ENCODE data around the gene TPMT. TPM values are rescaled to one million over a fixed set of nuclear protein-coding genes. Genes with fewer than 3 reads are reported as not detected.
"Not testable (repeated sequence)": the region's sequence is repeated elsewhere in the genome, so short reads cannot be mapped to it uniquely, and the experiment has no call there.

TPMT gene
- polyA plus RNA-seq, 2 of the 4 experiments (the other 2 are of a cell fraction) = 11.2 to 16.5 TPM

DNA sequence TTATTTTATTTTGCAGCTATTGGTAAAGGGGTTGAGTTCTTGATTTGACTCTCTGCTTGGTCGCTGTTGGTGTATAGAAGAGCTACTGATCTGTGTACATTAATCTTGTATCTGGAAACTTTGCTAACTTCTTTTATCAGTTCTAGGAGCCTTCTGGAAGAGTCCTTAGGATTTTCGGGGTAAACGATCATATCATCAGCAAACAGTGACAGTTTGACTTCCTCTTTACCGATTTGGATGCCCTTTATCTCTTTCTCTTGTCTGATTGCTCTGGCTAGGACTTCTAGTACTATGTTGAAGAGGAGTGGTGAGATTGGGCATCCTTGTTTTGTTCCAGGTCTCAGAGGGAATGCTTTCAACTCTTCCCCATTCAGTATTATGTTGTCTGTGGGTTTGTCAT, 21.3 kb upstream of the TPMT start:
- H3K4me3 ChIP-seq; POLR2A ChIA-PET; H3K27ac ChIP-seq; H3K4me1 ChIP-seq; H3K4me2 ChIP-seq; DNase-seq (ENCODE audit: low read depth in 1 of 2, low spot score in 1 of 2); ATAC-seq; H3K9me3 ChIP-seq; FAIRE-seq: not testable (repeated sequence)
- WGBS (ENCODE audit: missing lambda C conversion rate) = 89% methylated on average over 4 of the region's 4 CpGs
- CTCF ChIA-PET = interaction anchor here (0.9 kb wide), 1 partner anchor 25 kb away, joined by 3 read pairs; no protein-coding TSS in a partner anchor

DNA sequence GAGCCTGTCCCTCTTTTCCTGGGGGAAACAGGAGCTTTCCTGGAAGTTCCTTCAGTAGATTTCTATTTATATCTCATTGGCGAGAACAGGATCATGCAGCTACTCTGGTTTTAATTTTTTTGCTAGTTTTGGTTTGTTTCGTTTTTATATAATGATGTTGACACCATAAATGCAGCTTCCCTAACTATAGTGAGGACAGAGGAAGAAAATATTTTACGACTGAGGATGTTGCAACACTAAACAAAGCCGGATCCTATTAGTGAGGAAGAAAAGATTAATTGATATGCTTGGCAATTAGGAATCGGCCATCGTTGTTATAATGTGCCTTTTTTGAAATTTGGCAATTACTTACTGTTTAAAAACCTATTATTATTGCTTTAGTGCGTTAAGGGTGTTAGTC, 17.0 kb upstream of the TPMT start:
- Histone ChIP-seq H3K4me3 (no peak overlapping the region), H3K4me1 (no peaks in the 10 kb centered on the region), H3K27ac (no peak overlapping the region), H3K4me2 (no peak overlapping the region), H3K9me3 (no peaks in the 10 kb centered on the region)
- ChIA-PET POLR2A (no interaction called here), CTCF (no interaction called here)
- DNase-seq (ENCODE audit: low read depth in 1 of 2, low spot score in 1 of 2) = no peak
- no peak for ATAC-seq
- no peak for TF ChIP-seq EHMT2 (IDR thresholded peaks at IDR 0.05; ENCODE audit: low read depth)
- TF ChIP-seq, protein P1, sequence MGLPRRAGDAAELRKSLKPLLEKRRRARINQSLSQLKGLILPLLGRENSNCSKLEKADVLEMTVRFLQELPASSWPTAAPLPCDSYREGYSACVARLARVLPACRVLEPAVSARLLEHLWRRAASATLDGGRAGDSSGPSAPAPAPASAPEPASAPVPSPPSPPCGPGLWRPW (IDR thresholded peaks at IDR 0.05) = no peak
- TF ChIP-seq POLR2A (IDR thresholded peaks at IDR 0.05; ENCODE audit: low read length) = no peak
- no peak for TF ChIP-seq HDAC2 (IDR thresholded peaks at IDR 0.05)
- no peak for TF ChIP-seq ZC3H11A (IDR thresholded peaks at IDR 0.05)
- TF ChIP-seq, protein P2, sequence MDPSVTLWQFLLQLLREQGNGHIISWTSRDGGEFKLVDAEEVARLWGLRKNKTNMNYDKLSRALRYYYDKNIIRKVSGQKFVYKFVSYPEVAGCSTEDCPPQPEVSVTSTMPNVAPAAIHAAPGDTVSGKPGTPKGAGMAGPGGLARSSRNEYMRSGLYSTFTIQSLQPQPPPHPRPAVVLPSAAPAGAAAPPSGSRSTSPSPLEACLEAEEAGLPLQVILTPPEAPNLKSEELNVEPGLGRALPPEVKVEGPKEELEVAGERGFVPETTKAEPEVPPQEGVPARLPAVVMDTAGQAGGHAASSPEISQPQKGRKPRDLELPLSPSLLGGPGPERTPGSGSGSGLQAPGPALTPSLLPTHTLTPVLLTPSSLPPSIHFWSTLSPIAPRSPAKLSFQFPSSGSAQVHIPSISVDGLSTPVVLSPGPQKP (IDR thresholded peaks at IDR 0.05; ENCODE audit: low read depth, low read length) = no peak
- TF ChIP-seq BHLHE40 (IDR thresholded peaks at IDR 0.05; ENCODE audit: low read depth, low read length) = no peak
- TF ChIP-seq RCOR1 (IDR thresholded peaks at IDR 0.05; ENCODE audit: low read depth, low read length) = no peak
- no peak for TF ChIP-seq MAZ (IDR thresholded peaks at IDR 0.05; ENCODE audit: borderline replicate concordance, low read depth, low read length)
- TF ChIP-seq, protein P3, sequence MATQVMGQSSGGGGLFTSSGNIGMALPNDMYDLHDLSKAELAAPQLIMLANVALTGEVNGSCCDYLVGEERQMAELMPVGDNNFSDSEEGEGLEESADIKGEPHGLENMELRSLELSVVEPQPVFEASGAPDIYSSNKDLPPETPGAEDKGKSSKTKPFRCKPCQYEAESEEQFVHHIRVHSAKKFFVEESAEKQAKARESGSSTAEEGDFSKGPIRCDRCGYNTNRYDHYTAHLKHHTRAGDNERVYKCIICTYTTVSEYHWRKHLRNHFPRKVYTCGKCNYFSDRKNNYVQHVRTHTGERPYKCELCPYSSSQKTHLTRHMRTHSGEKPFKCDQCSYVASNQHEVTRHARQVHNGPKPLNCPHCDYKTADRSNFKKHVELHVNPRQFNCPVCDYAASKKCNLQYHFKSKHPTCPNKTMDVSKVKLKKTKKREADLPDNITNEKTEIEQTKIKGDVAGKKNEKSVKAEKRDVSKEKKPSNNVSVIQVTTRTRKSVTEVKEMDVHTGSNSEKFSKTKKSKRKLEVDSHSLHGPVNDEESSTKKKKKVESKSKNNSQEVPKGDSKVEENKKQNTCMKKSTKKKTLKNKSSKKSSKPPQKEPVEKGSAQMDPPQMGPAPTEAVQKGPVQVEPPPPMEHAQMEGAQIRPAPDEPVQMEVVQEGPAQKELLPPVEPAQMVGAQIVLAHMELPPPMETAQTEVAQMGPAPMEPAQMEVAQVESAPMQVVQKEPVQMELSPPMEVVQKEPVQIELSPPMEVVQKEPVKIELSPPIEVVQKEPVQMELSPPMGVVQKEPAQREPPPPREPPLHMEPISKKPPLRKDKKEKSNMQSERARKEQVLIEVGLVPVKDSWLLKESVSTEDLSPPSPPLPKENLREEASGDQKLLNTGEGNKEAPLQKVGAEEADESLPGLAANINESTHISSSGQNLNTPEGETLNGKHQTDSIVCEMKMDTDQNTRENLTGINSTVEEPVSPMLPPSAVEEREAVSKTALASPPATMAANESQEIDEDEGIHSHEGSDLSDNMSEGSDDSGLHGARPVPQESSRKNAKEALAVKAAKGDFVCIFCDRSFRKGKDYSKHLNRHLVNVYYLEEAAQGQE (IDR thresholded peaks at IDR 0.05) = no peak
- TF ChIP-seq ZNF302 (CRISPR knock-in tag; IDR thresholded peaks at IDR 0.05) = no peak
- no peak for TF ChIP-seq RARB (CRISPR knock-in tag; IDR thresholded peaks at IDR 0.05)
- TF ChIP-seq RAD21 (conservative IDR thresholded peaks at IDR 0.05 in 1 of 2, IDR thresholded peaks at IDR 0.05 in 1 of 2) = no peak
- TF ChIP-seq, protein P4, sequence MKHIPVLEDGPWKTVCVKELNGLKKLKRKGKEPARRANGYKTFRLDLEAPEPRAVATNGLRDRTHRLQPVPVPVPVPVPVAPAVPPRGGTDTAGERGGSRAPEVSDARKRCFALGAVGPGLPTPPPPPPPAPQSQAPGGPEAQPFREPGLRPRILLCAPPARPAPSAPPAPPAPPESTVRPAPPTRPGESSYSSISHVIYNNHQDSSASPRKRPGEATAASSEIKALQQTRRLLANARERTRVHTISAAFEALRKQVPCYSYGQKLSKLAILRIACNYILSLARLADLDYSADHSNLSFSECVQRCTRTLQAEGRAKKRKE (CRISPR knock-in tag; IDR thresholded peaks at IDR 0.05; ENCODE audit: low read depth) = no peak
- no peak for TF ChIP-seq ZSCAN20 (CRISPR knock-in tag; IDR thresholded peaks at IDR 0.05)
- TF ChIP-seq HOXB5 (CRISPR knock-in tag; IDR thresholded peaks at IDR 0.05) = no peak
- no peak for TF ChIP-seq FOSB (CRISPR knock-in tag; IDR thresholded peaks at IDR 0.05)
- 94% methylated on average over 7 of the region's 7 CpGs for WGBS (ENCODE audit: missing lambda C conversion rate)
- FAIRE-seq = no peak

DNA sequence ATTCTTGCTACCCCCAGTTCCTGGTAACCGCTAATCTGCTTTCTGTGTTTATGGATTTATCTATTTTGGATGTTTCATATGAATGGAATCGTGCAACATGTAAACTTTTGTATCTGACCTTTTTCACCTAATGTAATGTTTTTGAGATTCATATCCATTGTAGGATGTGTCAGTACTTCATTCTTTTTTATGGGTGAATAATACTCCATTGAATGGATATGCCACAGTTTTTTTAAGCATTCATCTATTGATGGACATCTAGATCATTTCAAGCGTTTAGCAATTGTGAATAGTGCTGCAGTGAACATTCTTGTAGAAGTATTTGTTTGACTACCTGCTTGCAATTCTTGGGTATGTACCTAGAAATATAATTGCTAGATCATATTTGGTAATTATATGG, 13.4 kb upstream of the TPMT start:
- POLR2A ChIA-PET = no interaction called here
- Histone ChIP-seq H3K4me3 (no peak overlapping the region), H3K9me3 (no peaks in the 10 kb centered on the region), H3K27ac (no peak overlapping the region), H3K4me2 (no peak overlapping the region), H3K4me1 (no peaks in the 10 kb centered on the region)
- DNase-seq (ENCODE audit: low read depth in 1 of 2, low spot score in 1 of 2) (no peak), FAIRE-seq (no peak), ATAC-seq (no peak)
- CTCF ChIA-PET = no interaction called here
- WGBS (ENCODE audit: missing lambda C conversion rate) = 89% methylated on average over 3 of the region's 3 CpGs
- TF ChIP-seq NPAS2 (CRISPR knock-in tag; IDR thresholded peaks at IDR 0.05; ENCODE audit: borderline replicate concordance) = no peak
- TF ChIP-seq MAFK (IDR thresholded peaks at IDR 0.05; ENCODE audit: partially characterized antibody) = no peak
- no peak for TF ChIP-seq JUNB (IDR thresholded peaks at IDR 0.05)
- TF ChIP-seq GATA3 (IDR thresholded peaks at IDR 0.05; ENCODE audit: borderline replicate concordance) = no peak
- no peak for TF ChIP-seq KDM5A (IDR thresholded peaks at IDR 0.05)
- TF ChIP-seq HEYL (CRISPR knock-in tag; IDR thresholded peaks at IDR 0.05) = no peak
- no peak for TF ChIP-seq CBX2 (IDR thresholded peaks at IDR 0.05; ENCODE audit: borderline replicate concordance, low read depth)
- TF ChIP-seq, protein P5, sequence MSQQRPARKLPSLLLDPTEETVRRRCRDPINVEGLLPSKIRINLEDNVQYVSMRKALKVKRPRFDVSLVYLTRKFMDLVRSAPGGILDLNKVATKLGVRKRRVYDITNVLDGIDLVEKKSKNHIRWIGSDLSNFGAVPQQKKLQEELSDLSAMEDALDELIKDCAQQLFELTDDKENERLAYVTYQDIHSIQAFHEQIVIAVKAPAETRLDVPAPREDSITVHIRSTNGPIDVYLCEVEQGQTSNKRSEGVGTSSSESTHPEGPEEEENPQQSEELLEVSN (IDR thresholded peaks at IDR 0.05; ENCODE audit: borderline replicate concordance, low read depth) = no peak
- TF ChIP-seq, protein P6, sequence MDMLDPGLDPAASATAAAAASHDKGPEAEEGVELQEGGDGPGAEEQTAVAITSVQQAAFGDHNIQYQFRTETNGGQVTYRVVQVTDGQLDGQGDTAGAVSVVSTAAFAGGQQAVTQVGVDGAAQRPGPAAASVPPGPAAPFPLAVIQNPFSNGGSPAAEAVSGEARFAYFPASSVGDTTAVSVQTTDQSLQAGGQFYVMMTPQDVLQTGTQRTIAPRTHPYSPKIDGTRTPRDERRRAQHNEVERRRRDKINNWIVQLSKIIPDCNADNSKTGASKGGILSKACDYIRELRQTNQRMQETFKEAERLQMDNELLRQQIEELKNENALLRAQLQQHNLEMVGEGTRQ (IDR thresholded peaks at IDR 0.05) = no peak
- TF ChIP-seq FOSB (CRISPR knock-in tag; IDR thresholded peaks at IDR 0.05) = no peak
- no peak for TF ChIP-seq CBX8 (IDR thresholded peaks at IDR 0.05)
- TF ChIP-seq, protein P1 (IDR thresholded peaks at IDR 0.05) = no peak

All from A549 (cell line).